Femur (tissue), 1 donor: ENCODE measurements around the gene PPP3CA.
"Not testable (repeated sequence)": the region's sequence is repeated elsewhere in the genome, so short reads cannot be mapped to it uniquely, and the experiment has no call there.

Experiments used
- DNase-seq: peaks from one replicate; pipeline ENCODE4 v3.0.0-alpha.2; 2017

The PPP3CA gene

GRCh38 chr4:101131058-101131457 is 216.3 kb downstream of the PPP3CA start:
- not testable (repeated sequence) for DNase-seq

- not testable (repeated sequence) for DNase-seq
These were observed 218.4 kb downstream of the PPP3CA start for GRCh38 chr4:101128898-101129297.

- no peak for DNase-seq
These were observed 218.9 kb downstream of the PPP3CA start for GRCh38 chr4:101128473-101128872.

- DNase-seq = no peak
These were observed 220.0 kb downstream of the PPP3CA start for GRCh38 chr4:101127176-101127790.

GRCh38 chr4:101126059-101126458 is 221.3 kb downstream of the PPP3CA start:
- DNase-seq = no peak

GRCh38 chr4:101125045-101125942 is 222.0 kb downstream of the PPP3CA start:
- DNase-seq = peak; percentile 25

- no peak for DNase-seq
These were observed 224.1 kb downstream of the PPP3CA start for GRCh38 chr4:101123231-101123630.

- no peak for DNase-seq
These were observed 225.3 kb downstream of the PPP3CA start for GRCh38 chr4:101122019-101122418.

- no peak for DNase-seq
These were observed 228.2 kb downstream of the PPP3CA start for GRCh38 chr4:101119141-101119540.

- no peak for DNase-seq
These were observed 228.7 kb downstream of the PPP3CA start for GRCh38 chr4:101118617-101119016.

- DNase-seq = no peak
These were observed 231.4 kb downstream of the PPP3CA start for GRCh38 chr4:101115887-101116286.

- no peak for DNase-seq
These were observed 232.4 kb downstream of the PPP3CA start for GRCh38 chr4:101114936-101115372.

GRCh38 chr4:101104312-101105052 is 242.8 kb downstream of the PPP3CA start:
- no peak for DNase-seq

GRCh38 chr4:101103381-101104142 is 243.8 kb downstream of the PPP3CA start:
- DNase-seq = peak; percentile 23

- peak; percentile 85 for DNase-seq
These were observed 245.1 kb downstream of the PPP3CA start for GRCh38 chr4:101102114-101102742.

GRCh38 chr4:101101072-101101471 is 246.3 kb downstream of the PPP3CA start:
- DNase-seq = no peak

GRCh38 chr4:101098666-101099400 is 248.5 kb downstream of the PPP3CA start:
- DNase-seq = no peak

GRCh38 chr4:101092609-101093008 is 254.7 kb downstream of the PPP3CA start:
- DNase-seq = not testable (repeated sequence)

GRCh38 chr4:101089168-101089567 is 258.2 kb downstream of the PPP3CA start:
- DNase-seq = no peak

GRCh38 chr4:101086801-101087586 is 260.3 kb downstream of the PPP3CA start:
- no peak for DNase-seq

GRCh38 chr4:101083131-101083530 is 264.2 kb downstream of the PPP3CA start:
- no peak for DNase-seq
